ENCODE measurements around the gene KRT82. TPM values are rescaled to one million over a fixed set of nuclear protein-coding genes. Genes with fewer than 3 reads are reported as not detected.
"Not testable (repeated sequence)": the region's sequence is repeated elsewhere in the genome, so short reads cannot be mapped to it uniquely, and the experiment has no call there.

The KRT82 gene
- total RNA-seq, 4 donors from 2014 or later: not detected

- no peak overlapping the region for H3K4me3 ChIP-seq (replicated peaks in 1 of 3)
- H3K4me1 ChIP-seq: peaks cover 66 to 74% of the 10 kb centered on the region in 2 donors
- no peaks in the 10 kb centered on the region for H3K27me3 ChIP-seq
- no peaks in the 10 kb centered on the region for H3K9me3 ChIP-seq
- peak overlapping the region; percentile 66 to 95 (median 93) for H3K27ac ChIP-seq
- WGBS, 2 donors: 93 to 96% methylated on average over 8 of the region's 8 CpGs
- intact Hi-C loops (cut with DNase I): no loop called here
- no peak for DNase-seq
- TF ChIP-seq CTCF (IDR thresholded peaks at IDR 0.05) (no peak), POLR2A (IDR thresholded peaks at IDR 0.05) (no peak)
- no peaks in the 10 kb centered on the region for H3K36me3 ChIP-seq
These were observed 56.0 kb downstream of the KRT82 start for GRCh38 chr12:52350021-52350620.

- H3K27ac ChIP-seq: peak overlapping the region; percentile 45 to 95 (median 93)
- TF ChIP-seq CTCF (IDR thresholded peaks at IDR 0.05) (no peak), POLR2A (IDR thresholded peaks at IDR 0.05) (no peak)
- H3K27me3 ChIP-seq: no peaks in the 10 kb centered on the region
- WGBS, 2 donors: 39 to 70% methylated on average over 6 of the region's 6 CpGs
- no peak for DNase-seq
- H3K36me3 ChIP-seq: no peaks in the 10 kb centered on the region
- H3K9me3 ChIP-seq: no peaks in the 10 kb centered on the region
- intact Hi-C loops (cut with DNase I): no loop called here
- peaks cover 73 to 82% of the 10 kb centered on the region in 2 donors for H3K4me1 ChIP-seq
- H3K4me3 ChIP-seq (replicated peaks in 1 of 3): no peak overlapping the region
These were observed 56.9 kb downstream of the KRT82 start for GRCh38 chr12:52349196-52349595.

- peaks cover 77 to 87% of the 10 kb centered on the region in 2 donors for H3K4me1 ChIP-seq
- WGBS, 2 donors: 81 to 93% methylated on average over 16 of the region's 16 CpGs
- TF ChIP-seq POLR2A (IDR thresholded peaks at IDR 0.05) (no peak), CTCF (IDR thresholded peaks at IDR 0.05) (no peak)
- H3K4me3 ChIP-seq (replicated peaks in 1 of 3): no peak overlapping the region
- intact Hi-C loops (cut with DNase I): no loop called here
- no peaks in the 10 kb centered on the region for H3K36me3 ChIP-seq
- DNase-seq: peak in 1 of 2 donors; percentile 4
- H3K27ac ChIP-seq: peak overlapping the region; percentile 67 to 95 (median 93)
- no peaks in the 10 kb centered on the region for H3K9me3 ChIP-seq
- H3K27me3 ChIP-seq: no peaks in the 10 kb centered on the region
These were observed 58.3 kb downstream of the KRT82 start for GRCh38 chr12:52347551-52348510.

GRCh38 chr12:52347016-52347415, 59.1 kb downstream of the KRT82 start:
- 74 to 79% methylated on average over 7 to 8 of the region's 9 CpGs for WGBS, 2 donors
- H3K27me3 ChIP-seq: no peaks in the 10 kb centered on the region
- intact Hi-C loops (cut with DNase I): no loop called here
- H3K4me1 ChIP-seq: peaks cover 75 to 86% of the 10 kb centered on the region in 2 donors
- no peaks in the 10 kb centered on the region for H3K36me3 ChIP-seq
- H3K9me3 ChIP-seq: no peaks in the 10 kb centered on the region
- no peak overlapping the region for H3K4me3 ChIP-seq (replicated peaks in 1 of 3)
- DNase-seq: no peak
- TF ChIP-seq POLR2A (IDR thresholded peaks at IDR 0.05) (no peak), CTCF (IDR thresholded peaks at IDR 0.05) (no peak)
- peak overlapping the region; percentile 67 to 95 (median 93) for H3K27ac ChIP-seq

GRCh38 chr12:52346593-52346992, 59.5 kb downstream of the KRT82 start:
- peak; percentile 62 to 83 for DNase-seq
- peak in 1 of 2 donors; percentile 58 for TF ChIP-seq POLR2A (IDR thresholded peaks at IDR 0.05)
- no peak for TF ChIP-seq CTCF (IDR thresholded peaks at IDR 0.05)
- H3K27me3 ChIP-seq: no peaks in the 10 kb centered on the region
- no peaks in the 10 kb centered on the region for H3K36me3 ChIP-seq
- peak overlapping the region; percentile 67 to 95 (median 93) for H3K27ac ChIP-seq
- intact Hi-C loops (cut with DNase I): no loop called here
- no peaks in the 10 kb centered on the region for H3K9me3 ChIP-seq
- H3K4me1 ChIP-seq: peaks cover 71 to 82% of the 10 kb centered on the region in 2 donors
- 8 to 22% methylated on average over 3 to 4 of the region's 4 CpGs for WGBS, 2 donors
- H3K4me3 ChIP-seq (replicated peaks in 1 of 3): no peak overlapping the region

- WGBS, 2 donors: 77 to 85% methylated on average over 8 of the region's 8 CpGs
- peak in 1 of 2 donors; percentile 11 for DNase-seq
- H3K27me3 ChIP-seq; intact Hi-C loops (cut with DNase I); H3K4me3 ChIP-seq (replicated peaks in 1 of 3); H3K9me3 ChIP-seq; H3K36me3 ChIP-seq: not testable (repeated sequence)
- Histone ChIP-seq H3K4me1 (peaks cover 56 to 67% of the 10 kb centered on the region in 2 donors), H3K27ac (peak overlapping the region; percentile 63 to 95 (median 93))
These were observed 61.1 kb downstream of the KRT82 start for GRCh38 chr12:52345041-52345440.

Measured in thyroid gland (tissue), 4 donors.